HepG2 (cell line): ENCODE data around the gene LIN28B. TPM values are rescaled to one million over a fixed set of nuclear protein-coding genes. Genes with fewer than 3 reads are reported as not detected.

Source experiments
- ATAC-seq: fragments of 200-7000 bp; cut with Tn5 transposase; 3 replicates; pipeline ENCODE4 v1.9.1; 2020; ENCODE audit warnings: mild to moderate bottlenecking, moderate library complexity
- BruUV-seq: library from RNA; stranded (reverse); fragments of 400-500 nt; replicated peaks from 2 replicates; lab custom pipeline; 2021; lab: Mats Ljungman, UMichigan
- CTCF ChIA-PET: fragments of 300-600 bp; formaldehyde crosslinking; extraction: SDS; loops from one replicate; lab custom pipeline; 2021; ENCODE audit warnings: low total read pairs, inconsistent platforms, low intra/inter-chr PET ratio; lab: Yijun Ruan, JAX
- POLR2A ChIA-PET: fragments of 350-600 bp; sonication (Branson Sonifier 250); formaldehyde crosslinking; loops from one replicate; lab custom pipeline; 2020; ENCODE audit warnings: antibody characterized with exemption, inconsistent platforms; lab: Yijun Ruan, JAX
- DNase-seq: peaks from one replicate; pipeline ENCODE4 v3.0.0-alpha.2; 2015; ENCODE audit warnings: low spot score
- FAIRE-seq: peaks from 3 replicates; lab custom pipeline; 2011; peaks lifted over from hg19 to GRCh38; lab: Jason Lieb, UNC
- H2AFZ ChIP-seq: one replicate; pipeline ENCODE4 v1.6.1; 2011; ENCODE audit warnings: low read length, inconsistent platforms
- H3K27ac ChIP-seq: fragments of 300-600 bp; 3 replicates; pipeline ENCODE4 v1.8.0; 2011; ENCODE audit warnings: mixed run types, mild to moderate bottlenecking, mixed read lengths, low read length, inconsistent platforms; ENCODE audit not compliant: insufficient read depth; ENCODE audit errors: extremely low read length
- H3K27me3 ChIP-seq, 2 experiments: fragments of 200-600 bp in 1 of 2; 2 replicates in 1 of 2; 3 replicates in 1 of 2; pipeline versions ENCODE4 v1.6.0 to v1.8.0; 2011; ENCODE audit warnings: low read length in 2 of 2, mild to moderate bottlenecking in 2 of 2, moderate library complexity in 2 of 2, inconsistent platforms in 1 of 2; ENCODE audit not compliant: insufficient read depth in 2 of 2, control insufficient read depth in 1 of 2
- H3K36me3 ChIP-seq, 2 experiments: fragments of 200-600 bp in 1 of 2; replicated peaks in 1 of 2; 2 replicates in 1 of 2; 3 replicates in 1 of 2; pipeline versions ENCODE4 v1.5.1 to v1.8.0; 2011; ENCODE audit warnings: low read length in 2 of 2, inconsistent platforms in 1 of 2; ENCODE audit not compliant: insufficient read depth in 2 of 2, control insufficient read depth in 1 of 2
- H3K4me1 ChIP-seq: 2 replicates; pipeline ENCODE4 v1.5.1; 2012; ENCODE audit warnings: low read length, inconsistent platforms; ENCODE audit not compliant: insufficient read depth
- H3K4me2 ChIP-seq: 2 replicates; pipeline ENCODE4 v1.6.0; 2011; ENCODE audit warnings: low read depth, low read length, inconsistent platforms
- H3K4me3 ChIP-seq, 3 experiments: fragments of 200-600 bp in 1 of 3; sonication (generic), shearing (Covaris generic) in 1 of 3; replicated peaks in 1 of 3; 2 replicates each; pipeline ENCODE4 v1.5.1; 2011 to 2016; ENCODE audit warnings: low read length in 3 of 3, inconsistent platforms in 2 of 3, low read depth in 2 of 3, mild to moderate bottlenecking in 2 of 3, control low read depth in 1 of 3, mixed read lengths in 1 of 3; ENCODE audit not compliant: insufficient read depth in 1 of 3
- H3K79me2 ChIP-seq: one replicate; pipeline ENCODE4 v1.6.1; 2011; ENCODE audit warnings: low read length, inconsistent platforms; ENCODE audit not compliant: insufficient read depth
- H3K9ac ChIP-seq: 2 replicates; pipeline ENCODE4 v1.6.0; 2011; ENCODE audit warnings: mild to moderate bottlenecking, low read depth, low read length, inconsistent platforms; ENCODE audit not compliant: insufficient read depth
- H3K9me3 ChIP-seq: 2 replicates; pipeline ENCODE4 v1.5.1; 2012; ENCODE audit warnings: mild to moderate bottlenecking, low read length
- H4K20me1 ChIP-seq: 2 replicates; pipeline ENCODE4 v1.6.0; 2011; ENCODE audit warnings: inconsistent platforms, mild to moderate bottlenecking, low read length, moderate library complexity; ENCODE audit not compliant: insufficient read depth
- DBP ChIP-seq: sonication (generic); formaldehyde crosslinking; IDR thresholded peaks from 2 replicates; pipeline ENCODE4 v1.4.0; 2020; ENCODE audit warnings: missing genetic modification reagents; ENCODE audit errors: not compliant biosample characterization
- HNRNPK ChIP-seq: fragments of 200-400 bp; formaldehyde crosslinking; IDR thresholded peaks from 2 replicates; pipeline ENCODE4 v1.6.1; 2018; ENCODE audit warnings: low read length, low read depth, moderate library complexity, mild to moderate bottlenecking; ENCODE audit not compliant: poor library complexity, severe bottlenecking
- KLF13 ChIP-seq: sonication (generic); formaldehyde crosslinking; IDR thresholded peaks from 2 replicates; pipeline ENCODE4 v1.4.0; 2020; ENCODE audit warnings: mild to moderate bottlenecking, missing genetic modification reagents
- NFATC3 ChIP-seq: sonication (generic); formaldehyde crosslinking; IDR thresholded peaks from 2 replicates; pipeline ENCODE4 v1.5.1; 2020; ENCODE audit warnings: mild to moderate bottlenecking, missing genetic modification reagents
- SETDB1 ChIP-seq: sonication (generic); formaldehyde crosslinking; IDR thresholded peaks from 2 replicates; pipeline ENCODE4 v1.5.1; 2020; ENCODE audit warnings: missing genetic modification reagents, mild to moderate bottlenecking, borderline replicate concordance
- SNAI1 ChIP-seq: sonication (generic); formaldehyde crosslinking; IDR thresholded peaks from 2 replicates; pipeline ENCODE4 v1.5.0; 2020; ENCODE audit warnings: mild to moderate bottlenecking, missing genetic modification reagents, borderline replicate concordance
- ZFP41 ChIP-seq: sonication (generic); formaldehyde crosslinking; IDR thresholded peaks from 2 replicates; pipeline ENCODE4 v1.4.0; 2020; ENCODE audit warnings: mild to moderate bottlenecking, missing genetic modification reagents, borderline replicate concordance
- ZNF281 ChIP-seq: sonication (generic); formaldehyde crosslinking; IDR thresholded peaks from 2 replicates; pipeline ENCODE4 v1.4.0; 2020; ENCODE audit warnings: missing genetic modification reagents, borderline replicate concordance
- ZNF282 ChIP-seq: fragments of 450-650 bp; IDR thresholded peaks from 2 replicates; pipeline ENCODE4 v1.6.1; 2018; ENCODE audit not compliant: partially characterized antibody
- ZNF30 ChIP-seq: sonication (generic); formaldehyde crosslinking; IDR thresholded peaks from 2 replicates; pipeline ENCODE4 v1.5.0; 2020; ENCODE audit warnings: mild to moderate bottlenecking, missing genetic modification reagents
- ZNF414 ChIP-seq: sonication (generic); formaldehyde crosslinking; IDR thresholded peaks from 2 replicates; pipeline ENCODE4 v1.5.0; 2020; ENCODE audit warnings: missing genetic modification reagents
- WGBS: methylation state at CpG from one replicate; pipeline ENCODE4 v1.1.6; 2017; ENCODE audit warnings: low lambda C conversion rate; 5-methylcytosine and 5-hydroxymethylcytosine counted together
- in situ Hi-C: cut with HindIII; loops from 2 replicates; pipeline ENCODE4 v1.10.0; 2017; ENCODE audit warnings: low pct_unique_long_range_greater_than_20kb; ENCODE audit not compliant: extremely low pct_ligation_motif_present
- intact Hi-C: fragments of 100-400 bp; cut with micrococcal nuclease; formaldehyde crosslinking; loops from one replicate; pipeline ENCODE4 v1.10.0; 2022; ENCODE audit not compliant: unreplicated experiment
- polyA plus RNA-seq, 8 experiments: library from polyadenylated mRNA; depleted of rRNA in 3 of 8; stranded (reverse) in 7 of 8; unstranded in 1 of 8; fragments of >200 nt; fragmentation: Illumina TruSeq in 4 of 8; extraction: Trizol in 4 of 8; gene quantifications; 2 replicates each; pipeline versions ENCODE4 v1.2.1 to v1.2.3, GENCODE V29; 2011 to 2016; ENCODE audit warnings: low read depth in 4 of 8, missing spikeins in 1 of 8, mixed read lengths in 1 of 8; ENCODE audit not compliant: insufficient read depth in 1 of 8
- total RNA-seq, 5 experiments: library from RNA; depleted of rRNA; stranded (reverse); fragments of >200 nt; fragmentation: Illumina TruSeq; extraction: Trizol; gene quantifications; 2 replicates each; pipeline ENCODE4 v1.2.3, GENCODE V29; 2016; ENCODE audit warnings: low read depth in 1 of 5

Gene LIN28B
- total and polyA plus RNA-seq, 2 of the 13 experiments (the other 11 are each of a cell fraction or from before 2014, with no cell fraction given) = 14.5 to 56.8 TPM

GRCh38 chr6:105099371-105099770 is 142.5 kb downstream of the LIN28B start:
- H3K9ac ChIP-seq = no peak overlapping the region
- no peaks in the 10 kb centered on the region for H3K79me2 ChIP-seq
- H4K20me1 ChIP-seq = no peaks in the 10 kb centered on the region
- ATAC-seq (no peak), DNase-seq (no peak), FAIRE-seq (no peak)
- no peaks in the 10 kb centered on the region for H3K9me3 ChIP-seq
- no peak overlapping the region for H3K4me3 ChIP-seq
- no TSS peak for BruUV-seq
- no peaks in the 10 kb centered on the region for H3K27me3 ChIP-seq
- in situ Hi-C loops (loop anchor here (10.0 kb wide), 1 partner anchor 305 kb away; the partner anchor contains the start of gene PREP), intact Hi-C loops (no loop called here)
- POLR2A ChIA-PET = no interaction called here
- no peak overlapping the region for H3K4me2 ChIP-seq
- 70% methylated on average over 5 of the region's 7 CpGs for WGBS
- CTCF ChIA-PET = no interaction called here
- no peak overlapping the region for H3K27ac ChIP-seq
- no peaks in the 10 kb centered on the region for H3K4me1 ChIP-seq
- TF ChIP-seq ZFP41 (CRISPR knock-in tag) (no peak), NFATC3 (CRISPR knock-in tag) (no peak), HNRNPK (no peak), ZNF30 (no peak), SETDB1 (CRISPR knock-in tag) (no peak), ZNF282 (no peak), ZNF414 (no peak), KLF13 (CRISPR knock-in tag) (no peak), DBP (CRISPR knock-in tag) (no peak), ZNF281 (no peak), SNAI1 (no peak)
- H3K36me3 ChIP-seq = no peaks in the 10 kb centered on the region
- H2AFZ ChIP-seq = no peak overlapping the region
